HL-60 (cell line): ENCODE measurements around the gene CASP5.

Source experiments
- DNase-seq, 2 experiments: peaks; one replicate each; pipeline ENCODE4 v3.0.0-alpha.2; 2010 to 2020; ENCODE audit warnings: low read depth in 1 of 2, low spot score in 1 of 2
- H3K27ac ChIP-seq: fragments of 250-450 bp; sonication (Bioruptor Pico); replicated peaks from 2 replicates; pipeline ENCODE4 v1.5.1; 2020; ENCODE audit warnings: mild to moderate bottlenecking, moderate library complexity
- H3K27me3 ChIP-seq: fragments of 250-450 bp; sonication (Bioruptor Pico); 2 replicates; pipeline ENCODE4 v1.5.1; 2021; ENCODE audit warnings: mild to moderate bottlenecking, moderate library complexity; ENCODE audit not compliant: insufficient read depth, poor library complexity, severe bottlenecking
- H3K4me3 ChIP-seq: replicated peaks from 2 replicates; pipeline ENCODE4 v1.5.1; 2011; ENCODE audit warnings: mild to moderate bottlenecking, control low read depth, low read length; ENCODE audit not compliant: insufficient read depth
- CTCF ChIP-seq: IDR thresholded peaks from one replicate; pipeline ENCODE4 v1.5.1; 2011; ENCODE audit warnings: low read length, control low read depth, inconsistent platforms; ENCODE audit not compliant: insufficient read depth
- GABPA ChIP-seq: IDR thresholded peaks from 2 replicates; pipeline ENCODE4 v1.6.1; 2012; ENCODE audit warnings: low read depth
- POLR2AphosphoS5 ChIP-seq: IDR thresholded peaks from 2 replicates; pipeline ENCODE4 v1.6.1; 2012; ENCODE audit warnings: low read depth
- REST ChIP-seq: IDR thresholded peaks from 2 replicates; pipeline ENCODE4 v1.6.1; 2012; ENCODE audit warnings: low read depth; ENCODE audit not compliant: insufficient replicate concordance
- SPI1 ChIP-seq: IDR thresholded peaks from 2 replicates; pipeline ENCODE4 v1.6.1; 2012; ENCODE audit warnings: low read depth, mild to moderate bottlenecking, borderline replicate concordance

The CASP5 gene

GRCh38 chr11:105057432-105057831 is 34.5 kb upstream of the CASP5 start:
- TF ChIP-seq GABPA: no peak
- no peak for TF ChIP-seq REST
- no peak for TF ChIP-seq SPI1
- TF ChIP-seq CTCF: no peak
- TF ChIP-seq POLR2AphosphoS5: no peak
- DNase-seq: no peak
- Histone ChIP-seq H3K27ac (no peak overlapping the region), H3K27me3 (no peaks in the 10 kb centered on the region), H3K4me3 (no peak overlapping the region)

- Histone ChIP-seq H3K27ac (no peak overlapping the region), H3K27me3 (no peaks in the 10 kb centered on the region), H3K4me3 (no peak overlapping the region)
- TF ChIP-seq SPI1: no peak
- no peak for TF ChIP-seq POLR2AphosphoS5
- TF ChIP-seq CTCF: no peak
- no peak for TF ChIP-seq REST
- no peak for TF ChIP-seq GABPA
- DNase-seq: no peak
Measured at GRCh38 chr11:105056446-105056845, 33.5 kb upstream of the CASP5 start.

GRCh38 chr11:105054723-105055493 is 31.9 kb upstream of the CASP5 start:
- no peak overlapping the region for H3K27ac ChIP-seq
- TF ChIP-seq SPI1 (peak; percentile 83), REST (no peak)
- H3K27me3 ChIP-seq: no peaks in the 10 kb centered on the region
- peak in 1 of 2 experiments; percentile 42 for DNase-seq
- H3K4me3 ChIP-seq: no peak overlapping the region
